SK-N-SH (cell line): ENCODE data around the gene SRRM2. TPM values are rescaled to one million over a fixed set of nuclear protein-coding genes. Genes with fewer than 3 reads are reported as not detected.

Experiments
- CTCF ChIA-PET: fragments of 300-600, 350-600 bp; formaldehyde crosslinking; extraction: SDS; loops from one replicate; lab custom pipeline; 2021; lab: Yijun Ruan, JAX
- POLR2A ChIA-PET: fragments of 350-600 bp; sonication (Branson Sonifier 250); formaldehyde crosslinking; extraction: SDS; loops from one replicate; lab custom pipeline; 2020; ENCODE audit warnings: antibody characterized with exemption, inconsistent platforms; lab: Yijun Ruan, JAX
- DNase-seq: peaks from one replicate; pipeline ENCODE4 v3.0.0; 2012
- H2AFZ ChIP-seq: fragments of 200-600 bp; sonication (generic); 2 replicates; pipeline ENCODE4 v1.8.1; 2016; ENCODE audit warnings: antibody characterized with exemption, mild to moderate bottlenecking, low read depth
- H3F3A ChIP-seq: fragments of 200-600 bp; sonication (generic); replicated peaks from 2 replicates; pipeline ENCODE3; 2016; ENCODE audit warnings: antibody characterized with exemption, mild to moderate bottlenecking; ENCODE audit not compliant: insufficient read depth
- H3K27ac ChIP-seq, 2 experiments: fragments of 200-500 bp in 1 of 2; fragments of 200-600 bp in 1 of 2; sonication (Bioruptor generic) in 1 of 2; sonication (generic), shearing (Covaris generic) in 1 of 2; 2 replicates each; pipeline versions ENCODE4 v1.5.1 to v1.6.1; 2014 to 2016; ENCODE audit warnings: low read depth in 2 of 2, inconsistent platforms in 1 of 2, low read length in 1 of 2, mild to moderate bottlenecking in 1 of 2, mixed read lengths in 1 of 2
- H3K27me3 ChIP-seq: fragments of 200-600 bp; sonication (generic), shearing (Covaris generic); 2 replicates; pipeline ENCODE4 v1.6.1; 2016; ENCODE audit warnings: mixed run types; ENCODE audit not compliant: insufficient read depth
- H3K36me3 ChIP-seq, 2 experiments: fragments of 200-500 bp in 1 of 2; fragments of 200-600 bp in 1 of 2; sonication (Bioruptor generic) in 1 of 2; sonication (generic) in 1 of 2; replicated peaks in 1 of 2; 2 replicates each; pipeline versions ENCODE3 to v1.5.1; 2014 to 2016; ENCODE audit warnings: low read length in 1 of 2, mild to moderate bottlenecking in 1 of 2; ENCODE audit not compliant: insufficient read depth in 2 of 2, control insufficient read depth in 1 of 2
- H3K4me1 ChIP-seq, 2 experiments: fragments of 200-500 bp in 1 of 2; fragments of 200-600 bp in 1 of 2; sonication (Bioruptor generic) in 1 of 2; sonication (generic), shearing (Covaris generic) in 1 of 2; 2 replicates each; pipeline versions ENCODE4 v1.5.1 to v1.6.1; 2014 to 2016; ENCODE audit warnings: low read depth in 1 of 2, low read length in 1 of 2, mixed run types in 1 of 2; ENCODE audit not compliant: insufficient read depth in 2 of 2, control insufficient read depth in 1 of 2
- H3K4me2 ChIP-seq: fragments of 200-600 bp; sonication (generic), shearing (Covaris generic); 2 replicates; pipeline ENCODE4 v1.6.1; 2017; ENCODE audit warnings: mixed run types
- H3K4me3 ChIP-seq, 2 experiments: fragments of 200-500 bp in 1 of 2; fragments of 200-600 bp in 1 of 2; sonication (Bioruptor generic) in 1 of 2; sonication (generic), shearing (Covaris generic) in 1 of 2; 2 replicates each; pipeline versions ENCODE4 v1.5.1 to v1.8.1; 2014 to 2016; ENCODE audit warnings: low read depth in 2 of 2, inconsistent platforms in 1 of 2, low read length in 1 of 2, mild to moderate bottlenecking in 1 of 2, mixed read lengths in 1 of 2, moderate library complexity in 1 of 2
- H3K79me2 ChIP-seq: fragments of 200-600 bp; sonication (generic); 2 replicates; pipeline ENCODE4 v1.8.1; 2017; ENCODE audit warnings: mild to moderate bottlenecking; ENCODE audit not compliant: insufficient read depth
- H3K9ac ChIP-seq: fragments of 200-600 bp; sonication (generic); 2 replicates; pipeline ENCODE4 v1.6.1; 2017; ENCODE audit warnings: mixed run types
- H3K9me2 ChIP-seq: fragments of 200-600 bp; sonication (generic); 2 replicates; pipeline ENCODE4 v1.6.1; 2017; ENCODE audit warnings: mixed run types
- H3K9me3 ChIP-seq: fragments of 200-600 bp; sonication (generic); 2 replicates; pipeline ENCODE4 v1.6.1; 2017; ENCODE audit warnings: mixed run types, mild to moderate bottlenecking, moderate library complexity
- H4K20me1 ChIP-seq: fragments of 200-600 bp; sonication (generic); 2 replicates; pipeline ENCODE4 v1.6.1; 2017; ENCODE audit warnings: mild to moderate bottlenecking, mixed run types; ENCODE audit not compliant: insufficient read depth
- CHD2 ChIP-seq: fragments of 150-350 bp; IDR thresholded peaks from 2 replicates; pipeline ENCODE4 v1.6.1; 2018; ENCODE audit warnings: low read length; ENCODE audit not compliant: partially characterized antibody
- ELF1 ChIP-seq: IDR thresholded peaks from 2 replicates; pipeline ENCODE4 v1.4.0; 2012
- EP300 ChIP-seq, 2 experiments: IDR thresholded peaks; 2 replicates each; pipeline versions ENCODE4 v1.4.0 to v1.6.1; 2012; ENCODE audit warnings: borderline replicate concordance in 1 of 2, low read depth in 1 of 2, low read length in 1 of 2
- EZH2phosphoT487 ChIP-seq: fragments of 200-600 bp; sonication (generic); IDR thresholded peaks from 2 replicates; pipeline ENCODE4 v1.6.1; 2017; ENCODE audit warnings: low read depth, mixed run types, mild to moderate bottlenecking, antibody characterized with exemption, moderate library complexity, borderline replicate concordance
- FOSL2 ChIP-seq: IDR thresholded peaks from 2 replicates; pipeline ENCODE4 v1.4.0; 2012; ENCODE audit warnings: low read depth, mild to moderate bottlenecking, moderate library complexity, borderline replicate concordance
- GATA2 ChIP-seq: sonication (generic); formaldehyde crosslinking; IDR thresholded peaks from 2 replicates; pipeline ENCODE4 v1.5.0; 2020; ENCODE audit warnings: mild to moderate bottlenecking, missing genetic modification reagents
- NRF1 ChIP-seq: IDR thresholded peaks from 2 replicates; pipeline ENCODE4 v1.6.1; 2012; ENCODE audit warnings: low read depth, mild to moderate bottlenecking, low read length
- POLR2AphosphoS5 ChIP-seq: IDR thresholded peaks from 2 replicates; pipeline ENCODE4 v1.6.1; 2012; ENCODE audit warnings: low read depth, low read length
- RAD21 ChIP-seq: IDR thresholded peaks from 2 replicates; pipeline ENCODE4 v1.6.1; 2012; ENCODE audit warnings: mild to moderate bottlenecking, low read length
- RCOR1 ChIP-seq: fragments of 150-350 bp; IDR thresholded peaks from 2 replicates; pipeline ENCODE4 v1.6.1; 2017; ENCODE audit warnings: antibody characterized with exemption, low read length
- REST ChIP-seq: IDR thresholded peaks from 2 replicates; pipeline ENCODE4 v1.6.1; 2012; ENCODE audit warnings: mild to moderate bottlenecking, low read depth, low read length, moderate library complexity
- RXRA ChIP-seq: IDR thresholded peaks from 2 replicates; pipeline ENCODE4 v1.4.0; 2012; ENCODE audit warnings: low read depth, mild to moderate bottlenecking, borderline replicate concordance
- TCF12 ChIP-seq: IDR thresholded peaks from 2 replicates; pipeline ENCODE4 v1.4.0; 2012
- TEAD4 ChIP-seq: IDR thresholded peaks from 2 replicates; pipeline ENCODE4 v1.4.0; 2012; ENCODE audit warnings: mild to moderate bottlenecking, borderline replicate concordance; ENCODE audit not compliant: insufficient read depth
- USF2 ChIP-seq: fragments of 150-350 bp; IDR thresholded peaks from 2 replicates; pipeline ENCODE4 v1.6.1; 2017; ENCODE audit warnings: antibody characterized with exemption, low read length, low read depth, borderline replicate concordance
- YY1 ChIP-seq: IDR thresholded peaks from 2 replicates; pipeline ENCODE4 v1.4.0; 2012; ENCODE audit warnings: low read depth, mild to moderate bottlenecking
- ZBTB33 ChIP-seq: IDR thresholded peaks from 2 replicates; pipeline ENCODE4 v1.4.0; 2012; ENCODE audit warnings: low read depth, borderline replicate concordance
- WGBS: methylation state at CpG from one replicate; pipeline ENCODE4 v1.1.6; 2017; ENCODE audit warnings: low lambda C conversion rate; 5-methylcytosine and 5-hydroxymethylcytosine counted together
- polyA plus RNA-seq, 3 experiments: library from polyadenylated mRNA; depleted of rRNA; stranded (reverse); fragments of >200 nt; gene quantifications; 2 replicates each; pipeline ENCODE4 v1.2.3, GENCODE V29; 2012

The SRRM2 gene
- polyA plus RNA-seq, 1 of the 3 experiments (the other 2 are of a cell fraction) = 143 TPM

GRCh38 chr16:2787961-2788360, 35.5 kb downstream of the SRRM2 start:
- no peaks in the 10 kb centered on the region for H3K36me3 ChIP-seq
- H2AFZ ChIP-seq = no peak overlapping the region
- H3K4me1 ChIP-seq = no peaks in the 10 kb centered on the region; a peak in 1 of 4 replicates
- H4K20me1 ChIP-seq = no peaks in the 10 kb centered on the region
- POLR2A ChIA-PET = no interaction called here
- no peak overlapping the region for H3K4me3 ChIP-seq
- TF ChIP-seq REST (no peak), EP300 (IDR thresholded peaks at IDR 0.05; ENCODE audit: borderline replicate concordance in 1 of 2, low read depth in 1 of 2, low read length in 1 of 2) (no peak), ELF1 (no peak), NRF1 (no peak), FOSL2 (no peak), RAD21 (no peak), TCF12 (no peak), POLR2AphosphoS5 (no peak), RCOR1 (no peak), CHD2 (no peak), TEAD4 (no peak), YY1 (no peak)
- TF ChIP-seq, all 33 proteins: peak for 0
- no peak for DNase-seq
- Histone ChIP-seq H3K4me2 (no peak overlapping the region), H3K27ac (no peak overlapping the region), H3K9me3 (no peaks in the 10 kb centered on the region), H3K9ac (no peak overlapping the region), H3K79me2 (no peaks in the 10 kb centered on the region), H3F3A (no peaks in the 10 kb centered on the region), H3K9me2 (no peaks in the 10 kb centered on the region), H3K27me3 (peaks cover 7% of the 10 kb centered on the region; the same call in 1 of the 2 replicates)
- CTCF ChIA-PET = interaction anchor here (0.7 to 1.9 kb wide), 2 partner anchors 10 to 13 kb away, joined by 3 to 4 read pairs; partner anchors contain the start of gene PRSS41
- WGBS = 57% methylated on average over 7 of the region's 7 CpGs

GRCh38 chr16:2790631-2791030, 38.2 kb downstream of the SRRM2 start:
- DNase-seq = no peak
- no peaks in the 10 kb centered on the region for H3K36me3 ChIP-seq
- H3K4me1 ChIP-seq = no peaks in the 10 kb centered on the region; a peak in 1 of 4 replicates
- no peaks in the 10 kb centered on the region for H3K9me2 ChIP-seq
- CTCF ChIA-PET = interaction anchor here (0.8 to 1.4 kb wide), 2 partner anchors 9 to 13 kb away, joined by 3 to 5 read pairs; no protein-coding TSS in a partner anchor
- H3K27ac ChIP-seq = no peak overlapping the region
- H3F3A ChIP-seq = no peaks in the 10 kb centered on the region
- H3K9ac ChIP-seq = no peak overlapping the region
- H2AFZ ChIP-seq = no peak overlapping the region
- no peaks in the 10 kb centered on the region for H3K79me2 ChIP-seq
- WGBS = 59% methylated on average over 5 of the region's 5 CpGs
- no peaks in the 10 kb centered on the region for H3K9me3 ChIP-seq
- no peaks in the 10 kb centered on the region for H4K20me1 ChIP-seq
- H3K27me3 ChIP-seq = peaks cover 7% of the 10 kb centered on the region; the same call in 1 of the 2 replicates
- POLR2A ChIA-PET = interaction anchor here (1.5 kb wide), 1 partner anchor 13 kb away, joined by 4 read pairs; the partner anchor contains the start of gene ELOB
- no peak overlapping the region for H3K4me3 ChIP-seq
- H3K4me2 ChIP-seq = no peak overlapping the region
- TF ChIP-seq TCF12 = no peak
- no peak for TF ChIP-seq GATA2 (CRISPR knock-in tag)
- no peak for TF ChIP-seq EZH2phosphoT487
- no peak for TF ChIP-seq RAD21
- TF ChIP-seq USF2 = no peak
- TF ChIP-seq ZBTB33 = no peak
- no peak for TF ChIP-seq CHD2
- no peak for TF ChIP-seq TEAD4
- no peak for TF ChIP-seq RXRA
- TF ChIP-seq NRF1 = no peak
